Smooth muscle cell (in vitro differentiated cells): ENCODE results near the gene ADRA2B. TPM values are rescaled to one million over a fixed set of nuclear protein-coding genes. Genes with fewer than 3 reads are reported as not detected.

Source experiments
- DNase-seq: peaks from one replicate; lab custom pipeline; 2025; ENCODE audit not compliant: unreplicated experiment; lab: John Stamatoyannopoulos, UW
- H2AFZ ChIP-seq: fragments of 200-600 bp; sonication (generic); 2 replicates; pipeline ENCODE4 v1.6.0; 2016; ENCODE audit warnings: antibody characterized with exemption, low read depth, mild to moderate bottlenecking
- H3F3A ChIP-seq: fragments of 200-600 bp; sonication (generic); 2 replicates; pipeline ENCODE4 v1.6.0; 2017; ENCODE audit warnings: antibody characterized with exemption, low read depth
- H3K27ac ChIP-seq: fragments of 200-600 bp; sonication (generic); 2 replicates; pipeline ENCODE4 v1.5.1; 2016; ENCODE audit warnings: low read depth, mild to moderate bottlenecking
- H3K27me3 ChIP-seq: fragments of 200-600 bp; sonication (generic); 2 replicates; pipeline ENCODE4 v1.6.1; 2016; ENCODE audit warnings: low read depth, mild to moderate bottlenecking
- H3K36me3 ChIP-seq: fragments of 200-600 bp; sonication (generic); 2 replicates; pipeline ENCODE4 v1.5.1; 2016; ENCODE audit warnings: low read depth
- H3K4me1 ChIP-seq: fragments of 200-600 bp; sonication (generic); 2 replicates; pipeline ENCODE4 v1.5.1; 2016; ENCODE audit warnings: low read depth
- H3K4me2 ChIP-seq: fragments of 200-600 bp; sonication (generic); 2 replicates; pipeline ENCODE4 v1.6.0; 2016; ENCODE audit warnings: mild to moderate bottlenecking
- H3K4me3 ChIP-seq: fragments of 200-600 bp; sonication (generic); 2 replicates; pipeline ENCODE4 v1.5.1; 2016; ENCODE audit warnings: mild to moderate bottlenecking
- H3K79me2 ChIP-seq: fragments of 200-600 bp; sonication (generic); 2 replicates; pipeline ENCODE4 v1.6.0; 2016; ENCODE audit warnings: low read depth, mild to moderate bottlenecking
- H3K9ac ChIP-seq: fragments of 200-600 bp; sonication (generic); 2 replicates; pipeline ENCODE4 v1.6.0; 2016; ENCODE audit warnings: low read depth
- H3K9me3 ChIP-seq: fragments of 200-600 bp; sonication (generic); replicated peaks from 2 replicates; pipeline ENCODE4 v1.5.1; 2016; ENCODE audit warnings: low read depth
- H4K20me1 ChIP-seq: fragments of 200-600 bp; sonication (generic); 2 replicates; pipeline ENCODE4 v1.6.0; 2016; ENCODE audit warnings: low read depth
- WGBS: methylation state at CpG from one replicate; pipeline ENCODE4 v1.1.7; 2016; ENCODE audit warnings: low lambda C conversion rate; 5-methylcytosine and 5-hydroxymethylcytosine counted together
- polyA plus RNA-seq: library from polyadenylated mRNA; unstranded; fragments of >200 nt; fragmentation: Nextera tagmentation; extraction: Ambion mirVana; gene quantifications from 2 replicates; pipeline ENCODE4 v1.2.1, GENCODE V29; 2016
- total RNA-seq: library from RNA; depleted of rRNA; stranded (reverse); fragments of >200 nt; gene quantifications from 2 replicates; pipeline ENCODE4 v1.2.3, GENCODE V29; 2014
- TF ChIP-seq, protein P1 (sequence below): fragments of 200-600 bp; sonication (generic); IDR thresholded peaks from 2 replicates; pipeline ENCODE4 v1.5.1; 2017; ENCODE audit warnings: borderline replicate concordance, mild to moderate bottlenecking, antibody characterized with exemption; ENCODE audit not compliant: insufficient read depth, poor library complexity, severe bottlenecking

The ADRA2B gene
- total and polyA plus RNA-seq, 2 experiments from 2014 or later, result 0.06 to 1.2 TPM

DNA sequence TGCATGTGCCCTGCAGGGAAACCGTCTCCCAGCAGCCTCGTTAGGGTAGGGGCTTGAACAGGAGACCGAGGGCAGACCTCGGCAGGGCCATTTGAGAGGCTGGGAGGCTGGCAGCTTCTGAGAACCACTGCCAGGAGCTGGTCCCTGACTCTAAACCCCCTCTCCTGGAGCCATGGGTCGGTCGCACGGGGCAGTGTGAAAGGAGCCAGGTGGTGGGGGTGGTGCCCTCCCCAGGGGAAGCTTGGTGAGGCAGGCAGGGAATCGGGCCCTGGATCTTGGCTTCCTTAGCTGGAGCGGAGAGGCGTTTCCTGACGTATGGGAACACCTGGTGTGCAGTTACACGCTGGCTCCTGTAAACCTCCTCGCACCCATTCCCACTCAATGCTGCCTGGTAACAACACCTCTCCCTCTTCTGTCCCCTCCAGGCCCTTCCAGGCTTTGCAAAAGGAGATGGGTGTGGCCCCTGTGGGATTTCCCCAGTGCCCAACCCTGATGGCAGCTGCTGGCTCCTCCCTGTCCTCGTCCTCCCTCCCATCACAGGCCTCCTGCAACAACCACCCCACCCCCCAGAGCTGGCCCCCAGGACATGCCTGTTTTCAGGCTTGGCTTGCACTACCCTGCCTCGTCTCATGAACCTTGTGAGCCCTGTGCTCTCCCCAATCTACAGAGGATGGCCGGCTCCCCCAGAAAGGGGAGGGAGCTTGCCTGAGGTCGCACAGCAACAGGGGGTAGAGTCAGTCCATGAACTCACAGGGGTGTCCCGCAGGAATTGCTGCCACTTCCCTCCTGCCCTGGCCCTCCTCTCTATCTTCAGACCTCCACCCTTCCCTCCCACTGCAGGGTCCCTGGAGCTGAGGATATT, 24.4 kb downstream of the ADRA2B start:
- Histone ChIP-seq H3K9ac (no peak overlapping the region), H3F3A (no peaks in the 10 kb centered on the region), H3K36me3 (no peaks in the 10 kb centered on the region), H3K4me1 (no peaks in the 10 kb centered on the region), H3K27ac (no peak overlapping the region), H2AFZ (no peak overlapping the region), H3K27me3 (no peaks in the 10 kb centered on the region), H3K9me3 (no peaks in the 10 kb centered on the region), H3K79me2 (no peaks in the 10 kb centered on the region), H3K4me2 (no peak overlapping the region), H4K20me1 (no peaks in the 10 kb centered on the region), H3K4me3 (no peak overlapping the region)
- 71% methylated on average over 16 of the region's 18 CpGs for WGBS
- TF ChIP-seq, protein P1, sequence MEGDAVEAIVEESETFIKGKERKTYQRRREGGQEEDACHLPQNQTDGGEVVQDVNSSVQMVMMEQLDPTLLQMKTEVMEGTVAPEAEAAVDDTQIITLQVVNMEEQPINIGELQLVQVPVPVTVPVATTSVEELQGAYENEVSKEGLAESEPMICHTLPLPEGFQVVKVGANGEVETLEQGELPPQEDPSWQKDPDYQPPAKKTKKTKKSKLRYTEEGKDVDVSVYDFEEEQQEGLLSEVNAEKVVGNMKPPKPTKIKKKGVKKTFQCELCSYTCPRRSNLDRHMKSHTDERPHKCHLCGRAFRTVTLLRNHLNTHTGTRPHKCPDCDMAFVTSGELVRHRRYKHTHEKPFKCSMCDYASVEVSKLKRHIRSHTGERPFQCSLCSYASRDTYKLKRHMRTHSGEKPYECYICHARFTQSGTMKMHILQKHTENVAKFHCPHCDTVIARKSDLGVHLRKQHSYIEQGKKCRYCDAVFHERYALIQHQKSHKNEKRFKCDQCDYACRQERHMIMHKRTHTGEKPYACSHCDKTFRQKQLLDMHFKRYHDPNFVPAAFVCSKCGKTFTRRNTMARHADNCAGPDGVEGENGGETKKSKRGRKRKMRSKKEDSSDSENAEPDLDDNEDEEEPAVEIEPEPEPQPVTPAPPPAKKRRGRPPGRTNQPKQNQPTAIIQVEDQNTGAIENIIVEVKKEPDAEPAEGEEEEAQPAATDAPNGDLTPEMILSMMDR, result no peak
- no peak for DNase-seq

- Histone ChIP-seq H3K9ac (no peak overlapping the region), H3K27ac (no peak overlapping the region), H3K36me3 (no peaks in the 10 kb centered on the region), H3K4me2 (no peak overlapping the region), H3K4me1 (no peaks in the 10 kb centered on the region), H3K4me3 (no peak overlapping the region), H3F3A (no peaks in the 10 kb centered on the region), H4K20me1 (no peaks in the 10 kb centered on the region), H3K27me3 (no peaks in the 10 kb centered on the region), H3K9me3 (no peaks in the 10 kb centered on the region), H2AFZ (no peak overlapping the region), H3K79me2 (no peaks in the 10 kb centered on the region)
- WGBS, result 86% methylated on average over 14 of the region's 14 CpGs
- TF ChIP-seq, protein P1, result no peak
- no peak for DNase-seq
Measured at GRCh38 chr2:96091141-96091710, 25.1 kb downstream of the ADRA2B start.

DNA sequence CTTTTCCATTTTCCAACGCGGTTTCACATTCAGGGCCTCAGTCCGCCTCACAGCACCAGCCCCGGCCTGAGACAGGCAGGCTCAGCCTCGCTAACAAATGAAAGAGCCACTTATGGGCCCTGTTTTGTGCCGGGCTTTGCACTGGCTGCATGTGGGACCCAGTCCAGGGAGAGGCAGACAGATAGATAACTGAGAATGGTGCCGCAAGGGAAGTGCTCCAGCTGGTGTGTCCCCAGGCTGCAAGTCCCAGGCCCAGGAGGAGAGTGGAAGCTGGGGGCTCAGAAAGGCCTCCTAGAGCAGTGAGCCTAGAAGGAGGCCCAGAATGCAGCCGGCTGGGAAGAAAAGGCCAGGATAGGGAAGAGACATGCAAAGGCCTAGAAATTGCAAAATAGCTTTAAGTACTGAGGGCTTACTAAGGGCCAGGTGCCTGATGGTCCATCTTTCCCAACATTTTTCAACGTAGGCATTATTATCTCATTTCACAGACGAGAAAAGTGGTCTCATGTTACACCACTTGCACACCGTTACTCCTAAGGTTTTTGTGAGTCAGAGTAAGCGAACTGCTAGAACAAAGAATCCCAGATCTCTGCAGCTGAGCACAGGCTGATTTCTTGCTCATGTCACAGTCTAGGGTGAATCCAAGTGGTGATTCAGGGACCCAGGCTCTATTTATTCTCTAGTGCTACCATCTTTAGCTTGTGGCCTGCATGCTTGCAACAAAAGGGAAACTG, 26.0 kb downstream of the ADRA2B start:
- no peak for DNase-seq
- Histone ChIP-seq H4K20me1 (no peaks in the 10 kb centered on the region), H3K36me3 (no peaks in the 10 kb centered on the region), H3K4me2 (no peak overlapping the region), H3K79me2 (no peaks in the 10 kb centered on the region), H3K9ac (no peak overlapping the region), H3K27ac (no peak overlapping the region), H3K4me3 (no peak overlapping the region), H3K27me3 (no peaks in the 10 kb centered on the region), H3K9me3 (no peaks in the 10 kb centered on the region), H2AFZ (no peak overlapping the region), H3F3A (no peaks in the 10 kb centered on the region), H3K4me1 (no peaks in the 10 kb centered on the region)
- 84% methylated on average over 12 of the region's 12 CpGs for WGBS
- TF ChIP-seq, protein P1, result no peak
